Measurements from ENCODE around the gene PTPMT1. TPM values are rescaled to one million over a fixed set of nuclear protein-coding genes. Genes with fewer than 3 reads are reported as not detected.

PTPMT1 gene
- polyA plus RNA-seq, 2 of the 4 experiments (the other 2 are of a cell fraction): 63.4 to 69.2 TPM

GRCh38 chr11:47609675-47610074 is 44.3 kb downstream of the PTPMT1 start:
- no peak overlapping the region for H3K4me2 ChIP-seq
- ChIA-PET POLR2A (interaction anchor here (0.9 kb wide), 1 partner anchor 11 kb away, joined by 3 read pairs; no protein-coding TSS in a partner anchor), CTCF (interaction anchor here (0.6 to 1.7 kb wide), 3 partner anchors 11 to 30 kb away, joined by 3 to 6 read pairs (median 3); no protein-coding TSS in a partner anchor)
- no peak overlapping the region for H3K27ac ChIP-seq
- no peak overlapping the region for H3K4me3 ChIP-seq
- 84% methylated on average over 3 of the region's 3 CpGs for WGBS (ENCODE audit: missing lambda C conversion rate)
- no peak for FAIRE-seq
- H3K4me1 ChIP-seq: no peaks in the 10 kb centered on the region
- no peaks in the 10 kb centered on the region for H3K9me3 ChIP-seq
- TF ChIP-seq CBX8 (IDR thresholded peaks at IDR 0.05): no peak
- TF ChIP-seq RCOR1 (IDR thresholded peaks at IDR 0.05; ENCODE audit: low read depth, low read length): no peak
- no peak for TF ChIP-seq MAZ (IDR thresholded peaks at IDR 0.05; ENCODE audit: borderline replicate concordance, low read depth, low read length)
- no peak for TF ChIP-seq ELK1 (IDR thresholded peaks at IDR 0.05; ENCODE audit: low read depth, low read length)
- TF ChIP-seq REST (IDR thresholded peaks at IDR 0.05): no peak
- TF ChIP-seq NFE2L2 (conservative IDR thresholded peaks at IDR 0.05; ENCODE audit: low read length): no peak
- TF ChIP-seq MAX (IDR thresholded peaks at IDR 0.05): no peak
- no peak for TF ChIP-seq HEYL (CRISPR knock-in tag; IDR thresholded peaks at IDR 0.05)
- TF ChIP-seq PHF8 (IDR thresholded peaks at IDR 0.05; ENCODE audit: borderline replicate concordance, low read depth): no peak
- no peak for TF ChIP-seq ZSCAN20 (CRISPR knock-in tag; IDR thresholded peaks at IDR 0.05)
- no peak for TF ChIP-seq ZC3H11A (IDR thresholded peaks at IDR 0.05)
- no peak for TF ChIP-seq CTCF (IDR thresholded peaks at IDR 0.05)
- ATAC-seq: no peak; a peak in 1 of 6 replicates
- no peak for DNase-seq (ENCODE audit: low read depth in 1 of 2, low spot score in 1 of 2)

GRCh38 chr11:47611348-47611794 is 46.0 kb downstream of the PTPMT1 start:
- Histone ChIP-seq H3K4me2 (no peak overlapping the region), H3K4me1 (no peaks in the 10 kb centered on the region), H3K4me3 (no peak overlapping the region), H3K27ac (no peak overlapping the region), H3K9me3 (no peaks in the 10 kb centered on the region)
- DNase-seq (ENCODE audit: low read depth in 1 of 2, low spot score in 1 of 2) (no peak), FAIRE-seq (no peak), ATAC-seq (peak in 1 of 2 experiments; percentile 15; a peak in 1 of 6 replicates)
- TF ChIP-seq POLR2A (IDR thresholded peaks at IDR 0.05; ENCODE audit: low read length) (no peak), RCOR1 (IDR thresholded peaks at IDR 0.05; ENCODE audit: low read depth, low read length) (no peak), SMC3 (IDR thresholded peaks at IDR 0.05) (no peak), TFCP2L1 (CRISPR knock-in tag; IDR thresholded peaks at IDR 0.05) (no peak), CEBPB (IDR thresholded peaks at IDR 0.05) (no peak), CHD2 (IDR thresholded peaks at IDR 0.05; ENCODE audit: low read length, partially characterized antibody) (no peak), MAFK (IDR thresholded peaks at IDR 0.05; ENCODE audit: partially characterized antibody) (no peak), ATOH8 (CRISPR knock-in tag; IDR thresholded peaks at IDR 0.05; ENCODE audit: low read depth) (no peak), FOXS1 (CRISPR knock-in tag; IDR thresholded peaks at IDR 0.05) (no peak), USF2 (IDR thresholded peaks at IDR 0.05) (no peak), SREBF2 (IDR thresholded peaks at IDR 0.05) (no peak), E2F6 (IDR thresholded peaks at IDR 0.05; ENCODE audit: borderline replicate concordance, low read depth) (no peak), CTCF (IDR thresholded peaks at IDR 0.05) (no peak), JUN (IDR thresholded peaks at IDR 0.05) (no peak), CBX2 (IDR thresholded peaks at IDR 0.05; ENCODE audit: borderline replicate concordance, low read depth) (no peak)
- ChIA-PET CTCF (interaction anchor here (1.0 kb wide), 1 partner anchor 237 kb away, joined by 3 read pairs; no protein-coding TSS in a partner anchor), POLR2A (no interaction called here)
- 92% methylated on average over 6 of the region's 6 CpGs for WGBS (ENCODE audit: missing lambda C conversion rate)

Data from A549 (cell line).